Skeletal muscle satellite cell (primary cell): ENCODE measurements around the gene SERTAD4.

Experiments used
- H3K27me3 ChIP-seq: 2 replicates; pipeline ENCODE4 v1.7.0; 2013; ENCODE audit warnings: low read length; ENCODE audit not compliant: control insufficient read depth, insufficient read depth
- H3K36me3 ChIP-seq: 2 replicates; pipeline ENCODE4 v1.7.0; 2013; ENCODE audit warnings: mild to moderate bottlenecking, control low read depth, low read length; ENCODE audit not compliant: insufficient read depth
- H3K4me1 ChIP-seq: 2 replicates; pipeline ENCODE4 v1.7.0; 2013; ENCODE audit warnings: low read length; ENCODE audit not compliant: control insufficient read depth, insufficient read depth
- H3K4me2 ChIP-seq: 2 replicates; pipeline ENCODE4 v1.7.0; 2013; ENCODE audit warnings: mild to moderate bottlenecking, low read length
- H3K4me3 ChIP-seq: 2 replicates; pipeline ENCODE4 v1.7.0; 2013; ENCODE audit warnings: low read length
- H3K9ac ChIP-seq: 2 replicates; pipeline ENCODE4 v1.7.0; 2013; ENCODE audit warnings: mild to moderate bottlenecking, low read depth, low read length, moderate library complexity
- H3K9me3 ChIP-seq: replicated peaks from 2 replicates; pipeline ENCODE4 v1.7.0; 2013; ENCODE audit warnings: mild to moderate bottlenecking, control low read depth, low read length

Gene SERTAD4

GRCh38 chr1:210250665-210250997 is 18.0 kb downstream of the SERTAD4 start:
- H3K4me2 ChIP-seq, result peak overlapping the region; percentile 99
- peaks cover 32% of the 10 kb centered on the region for H3K4me1 ChIP-seq
- peak overlapping the region; percentile 75 for H3K4me3 ChIP-seq
- no peaks in the 10 kb centered on the region for H3K9me3 ChIP-seq
- no peaks in the 10 kb centered on the region for H3K36me3 ChIP-seq
- peaks cover 19% of the 10 kb centered on the region for H3K27me3 ChIP-seq
- no peak overlapping the region for H3K9ac ChIP-seq

GRCh38 chr1:210250998-210251679 is 18.5 kb downstream of the SERTAD4 start:
- H3K36me3 ChIP-seq, result no peaks in the 10 kb centered on the region
- no peaks in the 10 kb centered on the region for H3K9me3 ChIP-seq
- H3K4me2 ChIP-seq, result peak overlapping the region; percentile 99
- peak overlapping the region; percentile 68 for H3K9ac ChIP-seq
- peak overlapping the region; percentile 75 for H3K4me3 ChIP-seq
- H3K4me1 ChIP-seq, result peaks cover 30% of the 10 kb centered on the region
- H3K27me3 ChIP-seq, result peaks cover 24% of the 10 kb centered on the region

GRCh38 chr1:210251680-210252490 is 19.3 kb downstream of the SERTAD4 start:
- Histone ChIP-seq H3K27me3 (peaks cover 25% of the 10 kb centered on the region), H3K4me2 (peak overlapping the region; percentile 99), H3K9me3 (no peaks in the 10 kb centered on the region), H3K4me1 (peaks cover 28% of the 10 kb centered on the region), H3K36me3 (no peaks in the 10 kb centered on the region), H3K9ac (peak overlapping the region; percentile 68), H3K4me3 (peak overlapping the region; percentile 75)

GRCh38 chr1:210252621-210253051 is 20.0 kb downstream of the SERTAD4 start:
- Histone ChIP-seq H3K27me3 (peaks cover 25% of the 10 kb centered on the region), H3K4me2 (no peak overlapping the region), H3K9ac (no peak overlapping the region), H3K4me1 (peaks cover 28% of the 10 kb centered on the region), H3K4me3 (no peak overlapping the region), H3K36me3 (no peaks in the 10 kb centered on the region), H3K9me3 (no peaks in the 10 kb centered on the region)

GRCh38 chr1:210254298-210254697 is 21.7 kb downstream of the SERTAD4 start:
- Histone ChIP-seq H3K4me3 (no peak overlapping the region), H3K27me3 (peaks cover 25% of the 10 kb centered on the region), H3K4me2 (no peak overlapping the region), H3K4me1 (peaks cover 18% of the 10 kb centered on the region), H3K36me3 (no peaks in the 10 kb centered on the region), H3K9me3 (no peaks in the 10 kb centered on the region), H3K9ac (no peak overlapping the region)

- H3K4me1 ChIP-seq, result peaks cover 8% of the 10 kb centered on the region
Measured at GRCh38 chr1:210257698-210258529, 25.3 kb downstream of the SERTAD4 start.

GRCh38 chr1:210259561-210259960 is 27.0 kb downstream of the SERTAD4 start:
- Histone ChIP-seq H3K36me3 (no peaks in the 10 kb centered on the region), H3K4me1 (peaks cover 12% of the 10 kb centered on the region), H3K4me3 (no peak overlapping the region)

More at GRCh38 chr1:210257698-210258529, 25.3 kb downstream of the SERTAD4 start:
- Histone ChIP-seq H3K9ac (no peak overlapping the region), H3K4me2 (no peak overlapping the region), H3K4me3 (no peak overlapping the region), H3K36me3 (no peaks in the 10 kb centered on the region), H3K9me3 (no peaks in the 10 kb centered on the region), H3K27me3 (peaks cover 25% of the 10 kb centered on the region)

GRCh38 chr1:210260096-210260495 is 27.5 kb downstream of the SERTAD4 start:
- H3K36me3 ChIP-seq, result no peaks in the 10 kb centered on the region
- no peak overlapping the region for H3K9ac ChIP-seq
- H3K4me2 ChIP-seq, result no peak overlapping the region
- no peak overlapping the region for H3K4me3 ChIP-seq
- H3K4me1 ChIP-seq, result peaks cover 12% of the 10 kb centered on the region
- H3K9me3 ChIP-seq, result no peaks in the 10 kb centered on the region
- H3K27me3 ChIP-seq, result peaks cover 10% of the 10 kb centered on the region

More at GRCh38 chr1:210259561-210259960, 27.0 kb downstream of the SERTAD4 start:
- Histone ChIP-seq H3K9me3 (no peaks in the 10 kb centered on the region), H3K4me2 (no peak overlapping the region), H3K27me3 (peaks cover 15% of the 10 kb centered on the region), H3K9ac (no peak overlapping the region)

GRCh38 chr1:210262167-210262896 is 29.7 kb downstream of the SERTAD4 start:
- Histone ChIP-seq H3K36me3 (no peaks in the 10 kb centered on the region), H3K4me1 (peaks cover 18% of the 10 kb centered on the region), H3K9ac (no peak overlapping the region), H3K9me3 (no peaks in the 10 kb centered on the region), H3K27me3 (no peaks in the 10 kb centered on the region), H3K4me3 (no peak overlapping the region), H3K4me2 (no peak overlapping the region)

GRCh38 chr1:210262897-210263272 is 30.3 kb downstream of the SERTAD4 start:
- no peak overlapping the region for H3K9ac ChIP-seq
- peaks cover 18% of the 10 kb centered on the region for H3K4me1 ChIP-seq

GRCh38 chr1:210263963-210264362 is 31.4 kb downstream of the SERTAD4 start:
- no peaks in the 10 kb centered on the region for H3K36me3 ChIP-seq
- peaks cover 18% of the 10 kb centered on the region for H3K4me1 ChIP-seq
- H3K9ac ChIP-seq, result no peak overlapping the region
- peaks cover 2% of the 10 kb centered on the region for H3K27me3 ChIP-seq
- no peak overlapping the region for H3K4me2 ChIP-seq
- no peaks in the 10 kb centered on the region for H3K9me3 ChIP-seq
- no peak overlapping the region for H3K4me3 ChIP-seq

More at GRCh38 chr1:210262897-210263272, 30.3 kb downstream of the SERTAD4 start:
- Histone ChIP-seq H3K4me3 (no peak overlapping the region), H3K9me3 (no peaks in the 10 kb centered on the region), H3K27me3 (no peaks in the 10 kb centered on the region), H3K36me3 (no peaks in the 10 kb centered on the region), H3K4me2 (no peak overlapping the region)
